ENCODE results near the gene KRT34.

Gene KRT34

DNA sequence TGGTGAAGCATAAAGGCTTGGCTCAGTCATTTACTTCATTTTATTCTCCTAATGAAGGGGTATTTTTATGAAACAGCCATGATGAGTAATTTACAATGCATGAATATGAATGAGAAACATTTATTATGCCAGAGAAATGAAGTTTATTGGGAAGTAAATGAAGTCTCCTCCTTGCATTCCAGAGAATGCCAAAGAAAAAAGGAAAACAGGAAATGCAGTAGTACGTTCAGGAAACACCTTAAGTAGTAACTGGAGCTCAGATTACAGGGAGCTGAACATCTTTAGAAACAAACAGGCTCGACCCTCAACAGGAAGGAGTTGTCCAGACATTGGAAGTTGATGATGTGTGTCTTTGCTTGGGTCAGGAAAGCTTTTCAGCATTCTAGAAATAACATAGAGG lies 4.6 kb downstream of the KRT34 start:
- FAIRE-seq (no peak), DNase-seq (ENCODE audit: insufficient read length, low spot score) (no peak)
- no peak for TF ChIP-seq POLR2A (IDR thresholded peaks at IDR 0.05; ENCODE audit: low read depth, low read length)
- no peak for TF ChIP-seq SPI1 (IDR thresholded peaks at IDR 0.05; ENCODE audit: low read depth, low read length)
- no peak for TF ChIP-seq TAF1 (IDR thresholded peaks at IDR 0.05; ENCODE audit: low read depth, low read length)
- TF ChIP-seq POU2F2 (IDR thresholded peaks at IDR 0.05; ENCODE audit: low read depth, low read length): no peak

DNA sequence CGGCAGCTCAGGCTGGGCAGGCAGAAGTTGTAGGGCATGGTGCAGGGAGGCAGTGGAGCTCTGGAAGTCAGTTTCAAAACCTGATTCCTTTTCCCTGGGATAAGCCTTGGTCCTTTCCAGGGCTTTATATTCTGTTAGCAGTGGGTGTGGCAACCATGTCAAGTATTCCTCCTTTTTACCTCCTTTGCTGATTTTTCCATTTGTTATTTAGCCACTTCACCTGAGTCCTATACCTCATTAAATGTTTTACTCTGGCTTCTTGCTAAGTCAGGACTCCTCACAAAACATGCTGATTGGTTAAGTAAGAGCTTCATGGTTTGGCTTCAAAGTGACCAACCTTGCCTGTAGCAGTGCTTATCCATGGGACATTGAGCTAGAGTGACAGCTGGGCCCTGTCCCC lies 12.4 kb downstream of the KRT34 start, which contains the start of gene KRT33B:
Gene KRT33B (minus strand): TSS at position 101 of the 400 bp plus-strand sequence. CDS start 63 bp downstream, at position 38.
- FAIRE-seq: no peak

GRCh38 chr17:41369023-41369422 lies 13.1 kb downstream of the KRT34 start:
- no peak for FAIRE-seq
- TF ChIP-seq POLR2A (IDR thresholded peaks at IDR 0.05; ENCODE audit: low read depth, low read length): no peak
- no peak for TF ChIP-seq SPI1 (IDR thresholded peaks at IDR 0.05; ENCODE audit: low read depth, low read length)
- TF ChIP-seq PAX5 (IDR thresholded peaks at IDR 0.05; ENCODE audit: insufficient read depth, low read length, severe bottlenecking): no peak
- no peak for TF ChIP-seq POU2F2 (IDR thresholded peaks at IDR 0.05; ENCODE audit: low read depth, low read length)
- TF ChIP-seq POLR2AphosphoS5 (IDR thresholded peaks at IDR 0.05; ENCODE audit: low read depth, low read length): no peak
- no peak for TF ChIP-seq TAF1 (IDR thresholded peaks at IDR 0.05; ENCODE audit: low read depth, low read length)
- no peak for DNase-seq (ENCODE audit: insufficient read length, low spot score)

More for the DNA sequence above, 12.4 kb downstream of the KRT34 start, which contains the start of gene KRT33B:
- DNase-seq (ENCODE audit: insufficient read length, low spot score): no peak
- TF ChIP-seq TAF1 (IDR thresholded peaks at IDR 0.05; ENCODE audit: low read depth, low read length): no peak
- no peak for TF ChIP-seq POLR2AphosphoS5 (IDR thresholded peaks at IDR 0.05; ENCODE audit: low read depth, low read length)
- no peak for TF ChIP-seq POU2F2 (IDR thresholded peaks at IDR 0.05; ENCODE audit: low read depth, low read length)
- TF ChIP-seq POLR2A (IDR thresholded peaks at IDR 0.05; ENCODE audit: low read depth, low read length): no peak
- no peak for TF ChIP-seq PAX5 (IDR thresholded peaks at IDR 0.05; ENCODE audit: insufficient read depth, low read length, severe bottlenecking)
- no peak for TF ChIP-seq SPI1 (IDR thresholded peaks at IDR 0.05; ENCODE audit: low read depth, low read length)

GRCh38 chr17:41367426-41368075 lies 14.6 kb downstream of the KRT34 start:
- FAIRE-seq: no peak
- no peak for DNase-seq (ENCODE audit: insufficient read length, low spot score)
- TF ChIP-seq POLR2A (IDR thresholded peaks at IDR 0.05; ENCODE audit: low read depth, low read length) (no peak), SPI1 (IDR thresholded peaks at IDR 0.05; ENCODE audit: low read depth, low read length) (no peak), PAX5 (IDR thresholded peaks at IDR 0.05; ENCODE audit: insufficient read depth, low read length, severe bottlenecking) (no peak), POLR2AphosphoS5 (IDR thresholded peaks at IDR 0.05; ENCODE audit: low read depth, low read length) (no peak), POU2F2 (IDR thresholded peaks at IDR 0.05; ENCODE audit: low read depth, low read length) (no peak), TAF1 (IDR thresholded peaks at IDR 0.05; ENCODE audit: low read depth, low read length) (no peak)

- DNase-seq (ENCODE audit: insufficient read length, low spot score) (no peak), FAIRE-seq (no peak)
Observed at GRCh38 chr17:41366070-41366469, 16.0 kb downstream of the KRT34 start.

DNA sequence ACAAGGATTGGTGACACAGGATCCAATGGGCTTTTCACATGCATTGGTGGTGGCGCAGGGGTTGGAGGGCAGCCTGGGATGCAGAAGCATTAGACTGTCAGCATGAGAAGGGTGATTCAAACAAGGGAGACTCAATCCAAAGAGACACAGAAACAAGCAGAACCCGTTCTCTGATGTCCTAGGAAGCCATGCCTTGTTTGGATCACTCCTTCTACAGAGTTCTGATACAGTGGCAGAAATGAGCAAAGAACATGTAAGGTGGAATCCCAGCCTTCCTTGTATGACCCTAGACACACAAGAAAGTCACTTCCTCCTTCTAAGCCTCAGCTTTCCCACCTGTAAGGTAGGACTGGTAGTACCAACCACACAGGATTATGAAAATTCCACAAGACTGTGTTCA lies 18.2 kb downstream of the KRT34 start:
- DNase-seq (ENCODE audit: insufficient read length, low spot score) (no peak), FAIRE-seq (no peak)
- TF ChIP-seq SPI1 (IDR thresholded peaks at IDR 0.05; ENCODE audit: low read depth, low read length) (no peak), POU2F2 (IDR thresholded peaks at IDR 0.05; ENCODE audit: low read depth, low read length) (no peak), POLR2A (IDR thresholded peaks at IDR 0.05; ENCODE audit: low read depth, low read length) (no peak), POLR2AphosphoS5 (IDR thresholded peaks at IDR 0.05; ENCODE audit: low read depth, low read length) (no peak), TAF1 (IDR thresholded peaks at IDR 0.05; ENCODE audit: low read depth, low read length) (no peak), PAX5 (IDR thresholded peaks at IDR 0.05; ENCODE audit: insufficient read depth, low read length, severe bottlenecking) (no peak)

More at GRCh38 chr17:41366070-41366469, 16.0 kb downstream of the KRT34 start:
- no peak for TF ChIP-seq SPI1 (IDR thresholded peaks at IDR 0.05; ENCODE audit: low read depth, low read length)
- no peak for TF ChIP-seq POU2F2 (IDR thresholded peaks at IDR 0.05; ENCODE audit: low read depth, low read length)
- TF ChIP-seq POLR2A (IDR thresholded peaks at IDR 0.05; ENCODE audit: low read depth, low read length): no peak
- no peak for TF ChIP-seq TAF1 (IDR thresholded peaks at IDR 0.05; ENCODE audit: low read depth, low read length)
- TF ChIP-seq POLR2AphosphoS5 (IDR thresholded peaks at IDR 0.05; ENCODE audit: low read depth, low read length): no peak
- TF ChIP-seq PAX5 (IDR thresholded peaks at IDR 0.05; ENCODE audit: insufficient read depth, low read length, severe bottlenecking): no peak

- FAIRE-seq: no peak
- no peak for DNase-seq (ENCODE audit: insufficient read length, low spot score)
- TF ChIP-seq POLR2AphosphoS5 (IDR thresholded peaks at IDR 0.05; ENCODE audit: low read depth, low read length) (no peak), POU2F2 (IDR thresholded peaks at IDR 0.05; ENCODE audit: low read depth, low read length) (no peak)
Observed at GRCh38 chr17:41360296-41360995, 21.7 kb downstream of the KRT34 start.

- DNase-seq (ENCODE audit: insufficient read length, low spot score) (no peak), FAIRE-seq (no peak)
- TF ChIP-seq SPI1 (IDR thresholded peaks at IDR 0.05; ENCODE audit: low read depth, low read length): peak; percentile 45
- no peak for TF ChIP-seq POLR2A (IDR thresholded peaks at IDR 0.05; ENCODE audit: low read depth, low read length)
- TF ChIP-seq TAF1 (IDR thresholded peaks at IDR 0.05; ENCODE audit: low read depth, low read length): no peak
Observed at GRCh38 chr17:41354536-41354935, 27.6 kb downstream of the KRT34 start.

DNA sequence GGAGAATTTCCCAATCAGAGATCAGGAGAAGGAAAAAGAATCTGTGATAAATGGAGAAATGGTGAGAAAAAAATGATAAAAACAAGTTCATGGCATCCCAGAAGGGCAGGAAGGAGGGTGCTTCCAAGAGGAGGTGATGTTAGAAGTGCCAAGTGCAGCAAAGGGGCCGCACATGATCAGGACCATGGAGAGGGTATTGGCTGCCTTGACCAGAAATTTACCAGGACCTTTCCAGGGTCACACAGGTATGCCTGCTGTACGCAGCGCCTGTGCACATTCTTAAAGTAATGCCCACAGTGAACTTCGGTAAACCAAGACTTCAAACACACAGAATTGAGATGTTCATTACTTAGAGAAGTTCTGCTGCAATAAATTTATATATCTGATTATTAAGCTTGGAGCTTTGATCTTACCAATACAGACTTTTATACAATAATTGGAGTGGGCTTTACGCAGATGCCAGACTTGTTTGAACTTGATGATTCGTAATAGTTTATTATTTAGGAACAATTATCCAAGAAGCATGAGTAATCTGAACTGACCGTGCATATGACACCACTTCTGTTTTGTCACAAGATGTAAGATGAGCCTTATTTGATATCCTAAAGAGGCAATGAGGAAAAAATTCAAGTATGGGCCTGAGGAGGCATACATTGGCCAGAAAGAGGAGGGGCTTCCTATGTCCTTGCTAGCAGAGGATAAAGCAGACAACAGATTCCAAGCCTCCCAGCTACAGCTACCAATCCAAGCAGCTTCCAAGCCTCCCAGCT lies 29.3 kb downstream of the KRT34 start:
- FAIRE-seq: no peak
- DNase-seq (ENCODE audit: insufficient read length, low spot score): no peak
- no peak for TF ChIP-seq POU2F2 (IDR thresholded peaks at IDR 0.05; ENCODE audit: low read depth, low read length)
- no peak for TF ChIP-seq POLR2AphosphoS5 (IDR thresholded peaks at IDR 0.05; ENCODE audit: low read depth, low read length)
- no peak for TF ChIP-seq SPI1 (IDR thresholded peaks at IDR 0.05; ENCODE audit: low read depth, low read length)
- TF ChIP-seq PAX5 (IDR thresholded peaks at IDR 0.05; ENCODE audit: insufficient read depth, low read length, severe bottlenecking): no peak
- no peak for TF ChIP-seq TAF1 (IDR thresholded peaks at IDR 0.05; ENCODE audit: low read depth, low read length)
- TF ChIP-seq POLR2A (IDR thresholded peaks at IDR 0.05; ENCODE audit: low read depth, low read length): no peak
